CD4-positive, alpha-beta T cell treated with Interleukin-10 for 1 hour (primary cell): ENCODE results near the gene C10orf95.
"Not testable (repeated sequence)": the region's sequence is repeated elsewhere in the genome, so short reads cannot be mapped to it uniquely, and the experiment has no call there.

Source experiments
- DNase-seq: peaks from one replicate; pipeline ENCODE4 v3.0.0-alpha.2; 2020

The C10orf95 gene

DNA sequence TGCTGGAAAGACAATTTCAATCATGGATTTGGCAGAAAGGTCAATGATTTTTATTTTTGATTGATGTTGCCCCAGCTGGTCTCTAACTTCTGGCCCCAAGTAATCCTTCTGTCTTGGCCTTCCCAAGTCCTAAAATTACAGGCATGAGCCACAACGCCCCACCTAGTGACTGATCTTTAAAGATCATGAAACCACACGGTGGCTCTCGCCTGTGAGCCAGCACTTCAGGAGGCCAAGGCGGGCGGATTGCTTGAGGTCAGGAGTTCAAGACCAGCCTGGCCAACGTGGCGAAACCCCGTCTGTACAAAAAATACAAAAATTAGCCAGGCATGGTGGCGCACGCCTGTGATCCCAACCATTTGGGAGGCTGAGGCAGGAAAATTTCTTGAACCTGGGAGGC, 12.6 kb upstream of the C10orf95 start:
- DNase-seq: no peak

DNA sequence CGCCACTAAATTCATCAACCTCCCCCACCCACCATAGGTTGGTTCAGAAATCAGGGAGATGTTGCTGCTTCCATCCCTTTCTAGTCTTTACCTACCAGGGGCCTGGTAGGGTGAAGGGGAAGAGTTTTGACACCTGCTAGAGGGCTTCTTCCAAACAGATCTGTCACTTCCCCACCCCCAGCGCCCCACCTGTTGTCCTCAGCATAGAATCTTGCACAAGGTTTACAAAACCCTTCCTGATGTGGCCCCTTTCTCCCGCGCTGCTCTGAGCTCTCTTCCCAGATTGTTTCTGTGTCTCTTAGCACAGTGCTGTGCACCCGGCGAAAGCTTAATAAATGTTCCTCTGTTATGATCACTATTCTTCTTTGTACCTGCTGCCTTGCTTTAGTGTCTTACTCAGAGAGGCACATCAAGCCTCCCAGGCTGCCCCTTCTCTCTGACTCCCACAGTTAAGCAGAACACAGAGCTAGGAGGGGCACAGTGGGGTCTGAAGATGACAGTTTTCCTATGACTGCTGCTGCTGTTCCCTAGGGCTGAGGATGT, 11.2 kb upstream of the C10orf95 start:
- no peak for DNase-seq

DNA sequence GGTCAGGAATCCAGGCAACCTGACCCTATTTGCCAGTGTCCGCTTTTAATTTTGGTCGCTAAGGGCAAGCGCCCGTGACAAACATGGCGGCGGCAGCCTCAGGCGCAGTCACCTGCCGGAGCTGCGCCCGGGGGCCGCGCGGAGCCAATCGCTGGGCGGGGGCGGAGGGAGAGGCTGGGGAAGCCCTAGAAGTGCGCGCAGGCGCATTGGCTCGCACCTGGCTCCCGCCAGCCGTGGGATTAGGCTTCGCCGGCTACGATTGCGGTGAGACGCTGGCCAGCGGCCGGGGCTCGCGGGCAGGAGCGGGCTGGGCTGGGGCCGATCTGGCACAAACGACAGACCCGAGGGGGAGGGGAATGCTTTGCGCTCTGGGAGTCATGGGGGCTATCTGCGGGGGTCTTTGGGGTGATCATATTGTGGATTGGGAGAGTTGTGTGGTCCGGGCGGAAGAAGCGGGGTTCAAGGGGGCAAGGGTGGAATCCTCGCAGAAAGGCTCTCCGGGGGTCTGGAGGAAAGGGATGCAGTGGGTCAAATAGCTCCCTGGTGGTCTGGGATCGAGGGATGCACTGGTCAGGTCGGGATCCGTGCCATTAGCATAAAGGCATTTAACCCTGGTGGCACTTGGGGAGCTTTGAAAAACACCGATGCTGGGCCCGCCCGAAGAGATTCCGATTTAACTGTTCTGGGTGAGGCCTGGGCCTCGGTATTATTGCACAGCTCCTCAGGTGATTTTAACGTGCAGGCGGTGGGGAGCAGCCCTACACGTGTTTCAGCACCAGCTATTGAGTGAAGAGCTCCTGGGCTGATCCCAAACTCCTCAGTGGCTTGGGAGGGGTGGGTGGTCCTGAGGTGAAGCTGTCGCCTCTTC, 10.1 kb upstream of the C10orf95 start:
- peak; percentile 93 for DNase-seq

DNA sequence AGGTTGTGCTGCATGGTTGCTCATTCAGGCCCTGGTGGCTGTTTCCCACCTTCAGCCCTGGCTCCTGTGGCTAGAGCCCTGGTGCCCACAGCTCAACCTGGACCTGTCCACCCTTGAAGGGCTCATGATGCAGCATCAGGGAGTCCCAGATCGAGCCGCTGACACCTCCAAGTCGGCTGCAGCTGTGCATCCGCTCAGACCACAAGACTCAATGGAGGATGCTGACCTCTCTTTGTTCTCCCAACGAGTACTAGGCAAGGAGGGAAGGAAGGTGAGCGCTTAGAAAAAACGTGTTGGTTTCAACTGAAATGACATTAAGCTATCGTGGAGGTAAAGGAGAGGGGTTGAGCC, 9.5 kb upstream of the C10orf95 start:
- no peak for DNase-seq

- DNase-seq: no peak
Measured at GRCh38 chr10:102458656-102459055, 7.3 kb upstream of the C10orf95 start.

- DNase-seq: no peak
Measured at GRCh38 chr10:102457591-102458150, 6.3 kb upstream of the C10orf95 start.

DNA sequence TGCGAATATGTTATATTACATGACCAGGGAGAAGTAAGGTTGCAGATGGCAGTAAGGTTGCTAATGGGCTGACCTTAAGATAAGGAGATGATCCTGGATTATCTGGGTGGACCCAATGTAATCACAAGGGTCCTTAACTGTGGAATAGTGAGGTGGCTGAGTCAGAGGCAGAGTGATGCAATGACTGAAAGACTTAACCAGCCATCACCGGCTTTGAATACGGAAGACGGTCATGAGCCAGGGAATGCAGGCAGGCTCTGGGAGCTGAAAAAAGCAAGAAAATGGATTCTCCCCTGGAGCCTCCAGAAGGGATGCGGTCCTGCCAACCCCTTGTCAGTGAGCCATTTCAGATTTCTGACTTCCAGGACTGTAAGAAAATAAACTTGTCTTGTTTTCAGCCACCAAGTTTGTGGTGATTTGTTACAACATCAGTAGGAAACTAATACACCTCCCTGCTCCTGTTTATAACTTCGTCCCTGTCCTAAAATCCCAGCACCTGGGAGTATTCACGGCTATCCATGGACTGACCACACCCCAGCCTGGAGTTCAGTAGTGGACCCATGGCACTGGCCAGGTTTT, 4.6 kb upstream of the C10orf95 start:
- no peak for DNase-seq

DNA sequence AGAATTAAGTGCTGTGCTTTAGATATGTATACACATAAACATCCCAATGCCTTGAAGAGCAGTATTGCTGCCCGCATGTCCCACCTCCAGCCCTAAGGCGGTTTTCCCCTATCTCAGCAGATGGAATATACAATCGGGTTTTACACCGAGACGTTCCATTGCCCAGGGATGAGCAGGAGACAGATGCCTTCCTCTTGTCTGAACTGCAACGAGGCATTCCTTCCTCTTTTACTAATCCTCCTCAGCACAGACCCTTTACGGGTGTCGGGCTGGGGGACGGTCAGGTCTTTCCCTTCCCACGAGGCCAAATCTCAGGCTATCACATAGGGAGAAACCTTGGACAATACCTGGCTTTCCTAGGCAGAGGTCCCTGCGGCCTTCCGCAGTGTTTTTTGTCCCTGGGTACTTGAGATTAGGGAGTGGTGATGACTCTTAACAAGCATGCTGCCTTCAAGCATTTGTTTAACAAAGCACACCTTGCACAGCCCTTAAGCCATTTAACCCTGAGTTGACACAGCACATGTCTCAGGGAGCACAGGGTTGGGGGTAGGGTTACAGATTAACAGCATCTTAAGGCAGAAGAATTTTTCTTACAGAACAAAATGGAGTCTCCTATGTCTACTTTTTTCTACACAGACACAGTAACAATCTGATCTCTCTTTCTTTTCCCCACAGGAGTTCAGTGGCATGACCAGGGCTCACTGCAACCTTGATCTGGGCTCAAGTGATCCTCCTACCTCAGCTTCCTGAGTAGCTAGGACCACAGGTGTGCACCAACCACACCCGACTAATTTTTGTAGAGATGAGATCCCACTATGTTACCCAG, 3.5 kb upstream of the C10orf95 start:
- not testable (repeated sequence) for DNase-seq

DNA sequence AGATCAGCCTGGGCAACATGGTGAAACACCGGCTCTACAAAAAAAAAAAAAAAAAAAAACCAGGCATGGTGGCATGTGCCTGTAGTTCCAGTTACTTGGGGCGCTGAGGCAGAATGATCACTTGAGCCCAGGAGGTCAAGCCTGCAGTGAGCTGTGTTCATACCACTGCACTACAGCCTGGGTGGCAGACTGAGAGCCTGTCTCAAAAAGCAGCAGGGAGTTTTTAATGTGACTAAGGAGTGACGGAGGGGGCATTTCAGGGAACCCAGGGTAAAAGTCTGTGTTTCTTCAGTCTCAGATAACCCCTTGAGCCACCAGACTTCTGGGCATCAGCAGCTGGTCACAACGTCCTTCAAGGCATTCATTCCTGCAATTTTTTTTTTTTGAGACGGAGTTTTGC, 2.2 kb upstream of the C10orf95 start:
- no peak for DNase-seq

- peak; percentile 39 for DNase-seq
Measured at GRCh38 chr10:102452672-102453340, 1.5 kb upstream of the C10orf95 start.

DNA sequence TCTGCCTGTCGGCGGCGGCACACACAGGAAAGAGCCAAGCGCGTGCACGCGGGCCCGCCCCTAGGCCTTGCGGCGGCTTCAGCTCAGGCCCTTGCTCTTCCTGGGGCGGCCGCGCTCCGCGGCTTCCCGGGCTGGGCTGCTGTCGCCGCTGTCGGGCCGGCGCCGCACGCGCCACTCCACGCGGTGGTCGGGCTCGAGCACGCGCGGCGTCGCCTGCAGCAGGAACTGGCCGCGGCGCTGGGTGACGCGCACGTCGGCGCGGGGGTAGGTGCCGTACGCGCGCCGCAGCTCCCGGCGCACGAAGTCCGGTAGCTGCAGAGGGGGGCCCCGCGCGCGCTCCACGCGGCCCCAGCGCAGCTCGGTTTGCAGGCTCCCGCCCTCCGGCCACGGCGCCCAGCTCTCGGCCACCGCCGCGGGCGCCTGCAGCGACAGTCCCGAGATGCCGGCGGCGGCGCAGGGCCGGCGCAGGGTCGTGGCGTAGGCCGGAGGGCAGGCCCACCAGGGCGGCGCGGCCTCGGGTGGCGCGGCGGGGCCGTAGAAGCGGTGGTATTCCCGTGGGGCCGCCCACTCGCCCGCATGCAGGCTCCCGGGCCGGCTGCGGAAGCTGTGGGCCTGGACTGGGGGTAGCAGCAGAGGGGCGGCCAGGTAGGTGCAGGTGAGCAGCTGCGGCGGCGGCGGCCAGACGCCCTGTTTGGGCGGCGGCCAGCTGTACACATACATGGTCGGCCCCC, 804 bp downstream of the C10orf95 start:
- DNase-seq: peak; percentile 93

- no peak for DNase-seq
Measured at GRCh38 chr10:102450124-102450373, 1.3 kb downstream of the C10orf95 start.

DNA sequence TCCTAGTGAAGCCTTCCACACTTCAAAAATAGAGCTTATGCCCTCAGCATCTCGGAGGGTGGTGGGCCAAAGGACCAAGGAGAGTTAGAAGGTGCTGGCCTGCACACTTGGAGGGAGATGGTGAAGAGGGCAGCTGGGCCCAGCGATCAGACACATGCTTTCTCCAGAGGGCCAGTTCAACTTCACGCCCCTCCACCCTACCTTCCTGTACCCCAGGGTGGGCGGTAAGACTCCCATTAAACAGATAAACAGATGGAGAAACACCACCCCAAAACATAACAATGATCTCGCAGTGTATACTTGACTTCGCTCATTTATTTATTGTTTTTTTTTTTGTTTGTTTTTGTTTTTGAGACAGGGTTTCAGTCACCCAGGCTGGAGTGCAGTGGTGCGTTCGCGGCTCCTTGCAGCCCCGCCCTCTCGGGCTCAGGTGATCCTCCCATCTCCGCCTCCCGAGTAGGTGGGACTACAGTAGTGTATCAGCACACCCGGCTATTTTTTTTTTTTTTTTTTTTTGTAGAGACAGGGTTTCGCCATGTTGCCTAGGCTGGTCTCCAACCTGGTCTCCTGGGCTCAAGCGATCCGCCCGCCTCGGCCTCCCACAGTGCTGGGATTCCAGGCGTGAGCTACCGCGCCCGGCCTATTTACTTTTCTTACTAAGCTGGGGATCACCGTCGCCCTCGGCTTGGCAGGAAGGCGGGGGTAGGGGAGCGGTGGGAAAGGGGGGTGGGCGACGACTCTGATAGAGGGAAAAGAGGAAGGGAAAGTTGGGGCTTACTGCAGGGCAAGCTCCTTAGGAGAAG, 1.8 kb downstream of the C10orf95 start:
- peak; percentile 92 for DNase-seq

- DNase-seq: no peak
Measured at GRCh38 chr10:102444851-102445250, 6.5 kb downstream of the C10orf95 start.

- DNase-seq: no peak
Measured at GRCh38 chr10:102438374-102438773, 13.0 kb downstream of the C10orf95 start.

- DNase-seq: no peak
Measured at GRCh38 chr10:102437515-102437914, 13.8 kb downstream of the C10orf95 start.

DNA sequence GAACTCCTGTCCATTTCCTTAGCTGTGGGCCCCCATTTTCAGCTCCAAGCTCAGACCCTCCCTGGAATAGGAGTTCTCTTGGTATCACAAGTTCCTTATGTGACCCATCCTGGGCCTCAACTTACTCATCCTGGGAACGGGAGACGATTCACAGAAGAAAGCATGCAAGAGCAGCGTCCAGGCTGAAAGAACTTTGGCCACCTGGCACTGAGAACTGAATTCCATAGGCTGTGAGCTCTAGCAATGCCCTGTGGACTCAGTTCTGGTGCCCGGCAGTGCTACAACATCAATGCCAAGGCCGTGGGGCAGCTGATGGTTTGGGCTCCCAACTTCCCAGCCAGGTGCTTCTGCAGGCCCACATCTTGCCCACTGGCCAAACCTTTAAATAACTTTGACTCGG, 15.0 kb downstream of the C10orf95 start:
- DNase-seq: no peak

DNA sequence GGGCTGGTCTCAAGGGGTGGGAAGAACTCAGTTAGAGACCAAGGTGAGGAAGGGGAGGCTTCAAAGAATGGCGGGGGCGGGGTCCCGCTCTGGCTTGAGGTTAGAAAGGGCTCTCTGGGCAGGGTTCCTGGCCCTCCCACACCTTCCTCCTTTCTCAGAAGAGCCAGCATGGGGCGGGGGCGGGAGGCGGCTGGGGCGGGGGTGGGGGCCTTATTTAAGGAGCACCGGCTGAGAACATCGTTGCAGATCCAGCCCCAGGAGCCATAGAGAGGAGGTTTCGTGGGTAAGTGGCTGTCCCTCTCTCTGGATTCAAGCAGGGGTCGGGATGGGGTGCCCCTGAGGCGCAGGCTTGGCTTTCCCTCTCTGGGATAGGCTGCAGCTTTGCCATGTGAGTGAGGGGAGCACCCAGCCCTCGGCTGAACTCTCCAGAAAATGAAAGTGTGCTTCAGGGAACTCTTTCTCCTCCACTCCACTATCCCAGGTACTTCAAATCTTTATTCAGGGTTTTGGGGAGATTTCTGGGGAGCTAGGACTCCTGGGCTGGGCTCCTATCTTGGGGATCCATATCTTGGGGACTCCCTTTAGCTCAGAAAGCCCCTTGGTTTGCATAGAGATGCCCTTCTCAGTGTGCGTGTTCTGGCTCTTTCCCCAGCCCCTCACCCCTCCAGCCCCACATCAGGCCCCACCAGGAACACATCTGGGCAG, 15.7 kb downstream of the C10orf95 start:
- DNase-seq: peak; percentile 38

GRCh38 chr10:102435133-102435497, 16.2 kb downstream of the C10orf95 start:
- no peak for DNase-seq

DNA sequence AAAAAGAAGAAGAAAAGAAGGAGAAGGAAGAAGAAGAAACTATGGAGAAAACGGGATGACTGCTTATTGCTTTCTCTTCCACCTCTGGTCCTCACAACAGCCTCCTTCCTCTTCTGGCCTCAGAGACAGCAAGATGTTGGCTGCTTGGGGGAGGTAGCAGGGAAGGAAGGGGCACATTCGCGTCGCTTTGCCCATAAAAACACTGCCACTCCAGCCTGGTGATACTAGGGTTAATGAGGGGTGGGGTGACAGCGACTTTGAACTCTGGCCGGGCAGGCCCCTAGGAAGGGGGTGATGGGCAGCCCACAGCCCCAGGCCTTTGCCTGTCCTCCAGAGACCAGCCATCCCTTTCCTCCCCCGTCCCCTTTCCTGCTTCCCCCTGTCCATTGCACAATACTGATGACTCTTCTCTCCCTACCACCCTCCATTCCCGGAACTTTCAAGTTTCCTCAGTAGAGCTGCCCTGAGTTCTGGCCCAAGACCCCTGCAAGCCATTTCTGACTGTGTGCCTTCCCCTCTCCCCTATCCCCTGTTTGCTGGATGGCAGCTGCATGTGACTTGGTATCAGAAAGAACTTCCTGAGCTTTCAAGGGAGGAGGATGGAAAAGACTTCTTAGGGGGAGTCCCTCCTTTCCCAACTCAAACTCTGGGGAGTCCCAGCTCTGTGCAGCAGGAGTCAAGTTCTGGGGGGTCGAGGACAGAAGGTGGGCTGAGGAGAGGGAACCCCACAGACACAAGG, 16.8 kb downstream of the C10orf95 start:
- DNase-seq: no peak
